Ovary (tissue), 3 donors: ENCODE measurements around the gene SLC20A1.

ENCODE experiments used
- EP300 ChIP-seq: sonication (generic); formaldehyde crosslinking; IDR thresholded peaks from one replicate; pipeline ENCODE4 v1.6.1; 2017; ENCODE audit warnings: antibody characterized with exemption
- TF ChIP-seq, protein P1 (sequence below), 3 donors: fragments of 450-650 bp in 2 of 3; fragments of 200-600 bp in 1 of 3; IDR thresholded peaks; one replicate each; pipeline versions ENCODE4 v1.5.1 to v1.8.0; 2016 to 2022; ENCODE audit warnings: antibody characterized with exemption in 3 of 3, mild to moderate bottlenecking in 1 of 3
- donor health status: DM: no; HTN: no; CAD: no.

DNA sequence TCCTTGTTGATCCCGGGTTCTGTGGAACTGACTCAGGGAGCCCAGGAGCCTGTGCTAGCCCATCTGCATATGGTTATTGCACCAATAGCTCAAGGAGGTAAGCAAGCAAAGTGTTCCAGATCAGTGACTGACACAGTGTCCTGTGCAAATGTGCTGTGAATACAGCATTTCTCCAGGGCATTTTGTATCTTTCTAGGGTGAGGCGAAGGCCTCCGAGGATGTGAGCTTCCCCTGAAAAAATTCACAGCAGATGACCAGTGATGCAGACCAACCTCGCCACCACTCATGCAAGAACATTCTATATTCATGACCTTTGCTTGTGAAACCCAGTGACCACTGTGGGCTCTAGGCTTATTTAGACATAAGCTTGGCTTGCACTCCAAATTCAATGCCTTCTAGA is 59.8 kb downstream of the SLC20A1 start:
- TF ChIP-seq, protein P1, sequence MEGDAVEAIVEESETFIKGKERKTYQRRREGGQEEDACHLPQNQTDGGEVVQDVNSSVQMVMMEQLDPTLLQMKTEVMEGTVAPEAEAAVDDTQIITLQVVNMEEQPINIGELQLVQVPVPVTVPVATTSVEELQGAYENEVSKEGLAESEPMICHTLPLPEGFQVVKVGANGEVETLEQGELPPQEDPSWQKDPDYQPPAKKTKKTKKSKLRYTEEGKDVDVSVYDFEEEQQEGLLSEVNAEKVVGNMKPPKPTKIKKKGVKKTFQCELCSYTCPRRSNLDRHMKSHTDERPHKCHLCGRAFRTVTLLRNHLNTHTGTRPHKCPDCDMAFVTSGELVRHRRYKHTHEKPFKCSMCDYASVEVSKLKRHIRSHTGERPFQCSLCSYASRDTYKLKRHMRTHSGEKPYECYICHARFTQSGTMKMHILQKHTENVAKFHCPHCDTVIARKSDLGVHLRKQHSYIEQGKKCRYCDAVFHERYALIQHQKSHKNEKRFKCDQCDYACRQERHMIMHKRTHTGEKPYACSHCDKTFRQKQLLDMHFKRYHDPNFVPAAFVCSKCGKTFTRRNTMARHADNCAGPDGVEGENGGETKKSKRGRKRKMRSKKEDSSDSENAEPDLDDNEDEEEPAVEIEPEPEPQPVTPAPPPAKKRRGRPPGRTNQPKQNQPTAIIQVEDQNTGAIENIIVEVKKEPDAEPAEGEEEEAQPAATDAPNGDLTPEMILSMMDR (IDR thresholded peaks at IDR 0.05): no peak
- no peak for TF ChIP-seq EP300
